IMR-90 (cell line): Measurements from ENCODE around the gene SPSB4. TPM values are rescaled to one million over a fixed set of nuclear protein-coding genes. Genes with fewer than 3 reads are reported as not detected.

Experiments used
- ATAC-seq: fragments of 200-7000 bp; cut with Tn5 transposase; 2 replicates; pipeline ENCODE4 v1.9.1; 2020; ENCODE audit warnings: low read depth, mild to moderate bottlenecking, moderate library complexity
- BruUV-seq: library from RNA; stranded (reverse); fragments of 400-500 nt; replicated peaks from 2 replicates; lab custom pipeline; 2021; lab: Mats Ljungman, UMichigan
- CTCF ChIA-PET: fragments of 300-600 bp; formaldehyde crosslinking; extraction: SDS; loops from one replicate; lab custom pipeline; 2021; ENCODE audit warnings: antibody characterized with exemption; lab: Yijun Ruan, JAX
- POLR2A ChIA-PET: fragments of 300-600 bp; sonication (Branson Sonifier 250); formaldehyde crosslinking; loops from one replicate; lab custom pipeline; 2022; ENCODE audit warnings: antibody characterized with exemption; ENCODE audit not compliant: unreplicated experiment; lab: Charles Lee
- DNase-seq: peaks from one replicate; pipeline ENCODE4 v3.0.0; 2013
- H2AFZ ChIP-seq: replicated peaks from 2 replicates; pipeline ENCODE3; 2013; ENCODE audit warnings: low read length, mild to moderate bottlenecking; ENCODE audit not compliant: poor library complexity
- H2AK5ac ChIP-seq: 2 replicates; pipeline ENCODE4 v1.6.1; 2013; ENCODE audit warnings: low read depth, low read length, inconsistent platforms
- H2AK9ac ChIP-seq: replicated peaks from 2 replicates; pipeline ENCODE3; 2013; ENCODE audit warnings: mild to moderate bottlenecking, low read depth, low read length, moderate library complexity; ENCODE audit not compliant: poor library complexity
- H2BK120ac ChIP-seq: 2 replicates; pipeline ENCODE4 v1.6.1; 2013; ENCODE audit warnings: low read depth, low read length, inconsistent platforms
- H2BK15ac ChIP-seq: 3 replicates; pipeline ENCODE4 v1.6.1; 2013; ENCODE audit warnings: low read depth, low read length, inconsistent platforms
- H2BK20ac ChIP-seq: 2 replicates; pipeline ENCODE4 v1.6.1; 2013; ENCODE audit warnings: low read depth, mild to moderate bottlenecking, inconsistent platforms, low read length, moderate library complexity
- H2BK5ac ChIP-seq: 2 replicates; pipeline ENCODE4 v1.6.1; 2013; ENCODE audit warnings: mild to moderate bottlenecking, low read depth, low read length, inconsistent platforms; ENCODE audit not compliant: poor library complexity, severe bottlenecking
- H3K14ac ChIP-seq: replicated peaks from 2 replicates; pipeline ENCODE4 v1.6.1; 2013; ENCODE audit warnings: low read depth, low read length, inconsistent platforms
- H3K18ac ChIP-seq: 2 replicates; pipeline ENCODE4 v1.6.1; 2013; ENCODE audit warnings: low read depth, low read length, control low read depth
- H3K23ac ChIP-seq: 2 replicates; pipeline ENCODE4 v1.6.1; 2013; ENCODE audit warnings: low read depth, low read length, inconsistent platforms
- H3K27ac ChIP-seq: 2 replicates; pipeline ENCODE4 v1.5.1; 2013; ENCODE audit warnings: mild to moderate bottlenecking, control low read depth, low read length; ENCODE audit not compliant: insufficient read depth
- H3K27me3 ChIP-seq: 2 replicates; pipeline ENCODE4 v1.6.1; 2013; ENCODE audit warnings: low read length; ENCODE audit not compliant: control insufficient read depth, insufficient read depth
- H3K36me3 ChIP-seq: 2 replicates; pipeline ENCODE4 v1.6.1; 2013; ENCODE audit warnings: low read length, mixed read lengths; ENCODE audit not compliant: control insufficient read depth, insufficient read depth
- H3K4ac ChIP-seq: 2 replicates; pipeline ENCODE4 v1.6.1; 2013; ENCODE audit warnings: low read depth, low read length, inconsistent platforms
- H3K4me1 ChIP-seq: 2 replicates; pipeline ENCODE4 v1.6.1; 2013; ENCODE audit warnings: low read length, mixed read lengths; ENCODE audit not compliant: control insufficient read depth, insufficient read depth
- H3K4me2 ChIP-seq: 2 replicates; pipeline ENCODE4 v1.6.1; 2013; ENCODE audit warnings: low read depth, mild to moderate bottlenecking, control low read depth, low read length, moderate library complexity
- H3K4me3 ChIP-seq: 2 replicates; pipeline ENCODE4 v1.5.1; 2013; ENCODE audit warnings: low read depth, mild to moderate bottlenecking, control low read depth, low read length, moderate library complexity; ENCODE audit not compliant: insufficient read depth
- H3K56ac ChIP-seq: 2 replicates; pipeline ENCODE4 v1.6.1; 2013; ENCODE audit warnings: low read length, inconsistent platforms; ENCODE audit not compliant: insufficient read depth; ENCODE audit errors: extremely low read depth
- H3K79me1 ChIP-seq, 2 experiments: 2 replicates each; pipeline ENCODE4 v1.6.1; 2013; ENCODE audit warnings: low read length in 2 of 2, inconsistent platforms in 1 of 2, low read depth in 1 of 2
- H3K9ac ChIP-seq: 2 replicates; pipeline ENCODE4 v1.6.1; 2013; ENCODE audit warnings: low read depth, low read length, control low read depth
- H3K9me1 ChIP-seq: 2 replicates; pipeline ENCODE4 v1.6.1; 2013; ENCODE audit warnings: low read length, inconsistent platforms; ENCODE audit not compliant: insufficient read depth
- H3K9me3 ChIP-seq: 2 replicates; pipeline ENCODE4 v1.6.1; 2013; ENCODE audit warnings: low read length; ENCODE audit not compliant: control insufficient read depth, insufficient read depth
- H4K20me1 ChIP-seq: 2 replicates; pipeline ENCODE4 v1.6.1; 2013; ENCODE audit warnings: low read length, inconsistent platforms; ENCODE audit not compliant: insufficient read depth
- H4K5ac ChIP-seq: 2 replicates; pipeline ENCODE4 v1.6.1; 2013; ENCODE audit warnings: mild to moderate bottlenecking, low read depth, low read length, control low read depth
- H4K8ac ChIP-seq, 2 experiments: 2 replicates each; pipeline ENCODE4 v1.6.1; 2013; ENCODE audit warnings: low read depth in 2 of 2, low read length in 2 of 2, control low read depth in 1 of 2, inconsistent platforms in 1 of 2
- H4K91ac ChIP-seq: 2 replicates; pipeline ENCODE4 v1.6.1; 2013; ENCODE audit warnings: low read depth, low read length, inconsistent platforms; ENCODE audit not compliant: insufficient read depth
- CEBPB ChIP-seq: IDR thresholded peaks from 2 replicates; pipeline ENCODE4 v1.6.1; 2012; ENCODE audit warnings: low read depth, low read length, improper control_type of control experiment
- CHD1 ChIP-seq: IDR thresholded peaks from 2 replicates; pipeline ENCODE4 v1.6.1; 2012; ENCODE audit warnings: low read depth, low read length, improper control_type of control experiment
- CTCF ChIP-seq: conservative IDR thresholded peaks from 2 replicates; pipeline ENCODE4 v1.5.1; 2012; ENCODE audit warnings: mild to moderate bottlenecking, low read depth, low read length, improper control_type of control experiment
- ELK1 ChIP-seq: fragments of 150-350 bp; IDR thresholded peaks from 2 replicates; pipeline ENCODE4 v1.6.1; 2016; ENCODE audit warnings: low read depth, mild to moderate bottlenecking, low read length, moderate library complexity, borderline replicate concordance
- MAZ ChIP-seq: IDR thresholded peaks from 2 replicates; pipeline ENCODE4 v1.6.1; 2012; ENCODE audit warnings: low read depth, mild to moderate bottlenecking, low read length, improper control_type of control experiment, moderate library complexity, borderline replicate concordance
- MXI1 ChIP-seq: IDR thresholded peaks from 2 replicates; pipeline ENCODE4 v1.6.1; 2012; ENCODE audit warnings: low read depth, mild to moderate bottlenecking, low read length, moderate library complexity, borderline replicate concordance
- NFE2L2 ChIP-seq: fragments of 150-350 bp; IDR thresholded peaks from 2 replicates; pipeline ENCODE4 v1.6.1; 2016; ENCODE audit warnings: low read depth, mild to moderate bottlenecking, low read length
- RAD21 ChIP-seq: IDR thresholded peaks from 2 replicates; pipeline ENCODE4 v1.6.1; 2012; ENCODE audit warnings: low read length, improper control_type of control experiment
- RCOR1 ChIP-seq: IDR thresholded peaks from 2 replicates; pipeline ENCODE4 v1.6.1; 2012; ENCODE audit warnings: mild to moderate bottlenecking, low read length, improper control_type of control experiment; ENCODE audit not compliant: insufficient replicate concordance
- RFX5 ChIP-seq: IDR thresholded peaks from 2 replicates; pipeline ENCODE4 v1.8.0; 2012; ENCODE audit warnings: low read depth, mild to moderate bottlenecking, low read length, moderate library complexity
- SMC3 ChIP-seq: fragments of 150-350 bp; IDR thresholded peaks from 2 replicates; pipeline ENCODE4 v1.6.1; 2016; ENCODE audit warnings: low read depth, mild to moderate bottlenecking, antibody characterized with exemption, low read length, moderate library complexity
- WGBS, 2 experiments: methylation state at CpG; one replicate each; pipeline versions ENCODE4 v1.1.5 to v1.1.7; 2013; ENCODE audit warnings: missing lambda C conversion rate in 2 of 2; ENCODE audit not compliant: insufficient read length in 1 of 2; ENCODE audit errors: extremely low coverage in 2 of 2; 5-methylcytosine and 5-hydroxymethylcytosine counted together
- dilution Hi-C: fragments of 300-500 bp; cut with HindIII; formaldehyde crosslinking; loops from one replicate; pipeline ENCODE4 v1.14.3; 2018; ENCODE audit warnings: low sequenced_read_pairs; ENCODE audit not compliant: unreplicated experiment
- in situ Hi-C: fragments of 300-500 bp; cut with MboI; formaldehyde crosslinking; loops from 3 replicates; pipeline ENCODE4 v1.14.3; 2019; ENCODE audit warnings: low sequenced_read_pairs, inconsistent platforms, mixed read lengths
- intact Hi-C: fragments of 100-400 bp; cut with micrococcal nuclease; formaldehyde crosslinking; loops from 2 replicates; pipeline ENCODE4 v1.10.0; 2022
- polyA plus RNA-seq, 3 experiments: library from polyadenylated mRNA; depleted of rRNA; stranded (reverse); fragments of >200 nt; gene quantifications; 2 replicates each; pipeline ENCODE4 v1.2.3, GENCODE V29; 2012; ENCODE audit warnings: low replicate concordance in 1 of 3
- total RNA-seq: library from RNA; depleted of rRNA; stranded (reverse); fragments of >200 nt; gene quantifications from 2 replicates; pipeline ENCODE4 v1.2.3, GENCODE V29; 2012
- TF ChIP-seq, protein P1 (sequence below): fragments of 150-350 bp; IDR thresholded peaks from 2 replicates; pipeline ENCODE4 v1.6.1; 2017; ENCODE audit warnings: mild to moderate bottlenecking, antibody characterized with exemption, low read length, low read depth

SPSB4 gene
- total and polyA plus RNA-seq, 2 of the 4 experiments (the other 2 are of a cell fraction), result not detected

GRCh38 chr3:141058996-141059395 is 7.8 kb downstream of the SPSB4 start (continued):
- TF ChIP-seq ELK1, result no peak

- Histone ChIP-seq H3K4me2 (no peak overlapping the region), H3K27me3 (peaks cover 26% of the 10 kb centered on the region), H3K18ac (no peak overlapping the region), H3K4me3 (no peak overlapping the region), H3K9me3 (no peaks in the 10 kb centered on the region), H3K4ac (no peak overlapping the region), H4K20me1 (no peaks in the 10 kb centered on the region), H2BK20ac (no peak overlapping the region), H2AK5ac (no peak overlapping the region), H3K9ac (no peak overlapping the region), H4K5ac (no peak overlapping the region), H3K23ac (no peak overlapping the region), H3K56ac (no peak overlapping the region), H2AFZ (no peak overlapping the region), H3K14ac (no peak overlapping the region), H3K79me1 (no peaks in the 10 kb centered on the region), H3K36me3 (no peaks in the 10 kb centered on the region), H2BK15ac (no peak overlapping the region), H3K9me1 (no peaks in the 10 kb centered on the region), H2BK120ac (no peak overlapping the region), H4K8ac (no peak overlapping the region), H3K27ac (no peak overlapping the region), H2AK9ac (no peak overlapping the region), H2BK5ac (no peak overlapping the region), H4K91ac (no peak overlapping the region), H3K4me1 (no peaks in the 10 kb centered on the region)
- ATAC-seq (no peak), DNase-seq (no peak)
- intact Hi-C loops, result no loop called here
- in situ Hi-C loops, result no loop called here
- dilution Hi-C loops, result no loop called here
- BruUV-seq, result no TSS peak
- ChIA-PET POLR2A (no interaction called here), CTCF (no interaction called here)
- WGBS, 2 experiments, result 67% methylated on average over 1 of the region's 2 CpGs; no CpG with 5 or more reads in 1 of the 2 experiments
- TF ChIP-seq ELK1 (no peak), CEBPB (no peak), RAD21 (no peak), NFE2L2 (no peak), RFX5 (no peak), MAZ (no peak), MXI1 (no peak), SMC3 (no peak), CTCF (no peak), RCOR1 (no peak), CHD1 (no peak)
- TF ChIP-seq, protein P1, sequence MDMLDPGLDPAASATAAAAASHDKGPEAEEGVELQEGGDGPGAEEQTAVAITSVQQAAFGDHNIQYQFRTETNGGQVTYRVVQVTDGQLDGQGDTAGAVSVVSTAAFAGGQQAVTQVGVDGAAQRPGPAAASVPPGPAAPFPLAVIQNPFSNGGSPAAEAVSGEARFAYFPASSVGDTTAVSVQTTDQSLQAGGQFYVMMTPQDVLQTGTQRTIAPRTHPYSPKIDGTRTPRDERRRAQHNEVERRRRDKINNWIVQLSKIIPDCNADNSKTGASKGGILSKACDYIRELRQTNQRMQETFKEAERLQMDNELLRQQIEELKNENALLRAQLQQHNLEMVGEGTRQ, result no peak
These were observed 8.7 kb downstream of the SPSB4 start for GRCh38 chr3:141059816-141060215.
